Esophagus muscularis mucosa (tissue), 3 donors: ENCODE results near the gene BMP6.

Source experiments
- EP300 ChIP-seq: sonication (generic); formaldehyde crosslinking; IDR thresholded peaks from one replicate; pipeline ENCODE4 v1.6.1; 2017; ENCODE audit warnings: antibody characterized with exemption
- TF ChIP-seq, protein P1 (sequence below), 3 experiments: fragments of 200-600 bp in 2 of 3; fragments of 450-650 bp in 1 of 3; sonication (generic) in 2 of 3; IDR thresholded peaks; one replicate each; pipeline ENCODE4 v1.5.1; 2017 to 2019; ENCODE audit warnings: antibody characterized with exemption in 3 of 3, mild to moderate bottlenecking in 2 of 3, moderate library complexity in 1 of 3

DNA sequence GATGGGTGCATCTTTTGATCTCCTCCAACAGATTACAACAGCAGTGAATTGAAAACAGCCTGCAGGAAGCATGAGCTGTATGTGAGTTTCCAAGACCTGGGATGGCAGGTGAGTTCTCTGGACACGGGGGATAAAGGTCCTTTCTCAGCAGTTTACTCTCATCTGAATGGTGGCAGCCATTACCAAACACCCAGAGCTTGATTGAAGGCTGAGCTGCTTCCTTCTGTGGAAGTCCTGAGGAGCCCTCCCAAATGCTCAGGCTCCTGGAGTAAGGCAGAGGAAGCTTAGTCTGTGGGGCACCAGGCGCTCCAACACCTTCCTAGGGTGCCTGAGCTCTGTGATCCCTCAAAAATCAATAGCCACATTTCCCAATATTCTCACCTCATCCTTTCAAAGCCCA, 153.1 kb downstream of the BMP6 start:
- TF ChIP-seq, protein P1, sequence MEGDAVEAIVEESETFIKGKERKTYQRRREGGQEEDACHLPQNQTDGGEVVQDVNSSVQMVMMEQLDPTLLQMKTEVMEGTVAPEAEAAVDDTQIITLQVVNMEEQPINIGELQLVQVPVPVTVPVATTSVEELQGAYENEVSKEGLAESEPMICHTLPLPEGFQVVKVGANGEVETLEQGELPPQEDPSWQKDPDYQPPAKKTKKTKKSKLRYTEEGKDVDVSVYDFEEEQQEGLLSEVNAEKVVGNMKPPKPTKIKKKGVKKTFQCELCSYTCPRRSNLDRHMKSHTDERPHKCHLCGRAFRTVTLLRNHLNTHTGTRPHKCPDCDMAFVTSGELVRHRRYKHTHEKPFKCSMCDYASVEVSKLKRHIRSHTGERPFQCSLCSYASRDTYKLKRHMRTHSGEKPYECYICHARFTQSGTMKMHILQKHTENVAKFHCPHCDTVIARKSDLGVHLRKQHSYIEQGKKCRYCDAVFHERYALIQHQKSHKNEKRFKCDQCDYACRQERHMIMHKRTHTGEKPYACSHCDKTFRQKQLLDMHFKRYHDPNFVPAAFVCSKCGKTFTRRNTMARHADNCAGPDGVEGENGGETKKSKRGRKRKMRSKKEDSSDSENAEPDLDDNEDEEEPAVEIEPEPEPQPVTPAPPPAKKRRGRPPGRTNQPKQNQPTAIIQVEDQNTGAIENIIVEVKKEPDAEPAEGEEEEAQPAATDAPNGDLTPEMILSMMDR (IDR thresholded peaks at IDR 0.05): no peak
- no peak for TF ChIP-seq EP300
